GM18511 (cell line): ENCODE data around the gene SDC3.

ENCODE experiments used
- ATAC-seq: cut with Tn5 transposase; IDR thresholded peaks from one replicate; pipeline ENCODE4 v1.9.1; 2021; ENCODE audit warnings: mild to moderate bottlenecking, moderate library complexity; ENCODE audit not compliant: unreplicated experiment

SDC3 gene

DNA sequence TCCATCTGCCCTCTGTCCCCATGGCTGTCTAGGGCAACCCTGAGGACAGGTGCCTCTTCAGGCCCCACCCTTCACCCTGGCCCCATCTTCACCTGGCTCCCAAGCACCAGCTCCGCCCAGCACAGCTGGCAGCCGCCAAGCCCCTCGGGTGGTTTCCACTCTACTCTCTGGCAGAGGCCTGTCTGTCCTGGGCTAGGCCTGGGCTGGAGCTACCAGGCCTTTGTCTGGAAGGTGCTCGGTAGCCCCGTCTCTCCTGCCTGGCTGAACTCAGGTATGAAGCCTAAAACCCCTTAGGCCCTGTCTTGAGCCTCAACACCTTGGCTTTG is 17.4 kb downstream of the SDC3 start:
- no peak for ATAC-seq

DNA sequence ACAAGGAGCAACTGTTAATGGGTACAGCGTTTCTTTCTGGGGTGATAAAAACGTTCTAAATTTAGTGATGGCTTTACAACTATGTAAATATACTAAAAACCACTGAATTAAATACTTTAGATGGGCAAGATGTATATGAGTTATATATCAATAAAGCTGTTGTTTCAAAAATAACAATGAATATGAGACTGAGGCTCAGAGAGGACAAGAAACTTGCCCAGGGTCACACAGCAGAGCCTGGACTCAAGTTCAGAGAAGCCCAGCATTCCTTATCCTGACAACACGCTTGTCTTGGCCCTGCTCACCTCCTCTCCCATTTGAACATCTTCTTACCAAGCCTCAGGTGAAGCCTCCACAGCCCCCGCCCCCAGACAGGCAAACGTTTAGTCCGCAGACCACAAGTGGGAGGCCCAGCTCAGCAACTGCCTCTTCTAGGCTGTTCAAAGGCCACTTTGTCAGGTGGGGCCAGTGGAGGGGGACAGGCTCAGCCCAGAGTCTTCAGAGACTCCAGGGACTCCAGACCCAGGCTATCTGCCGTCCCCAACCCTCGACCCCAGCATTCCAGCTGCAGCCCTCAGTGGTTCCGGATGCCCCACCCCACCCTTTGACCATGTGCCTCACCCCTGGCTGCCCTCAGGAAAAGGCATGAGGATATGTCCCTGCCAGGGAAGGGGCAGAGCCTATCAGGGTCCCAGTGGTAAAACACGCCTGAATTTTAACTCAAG is 17.9 kb downstream of the SDC3 start:
- no peak for ATAC-seq

GRCh38 chr1:30889511-30889910 is 19.0 kb downstream of the SDC3 start:
- ATAC-seq, result no peak

DNA sequence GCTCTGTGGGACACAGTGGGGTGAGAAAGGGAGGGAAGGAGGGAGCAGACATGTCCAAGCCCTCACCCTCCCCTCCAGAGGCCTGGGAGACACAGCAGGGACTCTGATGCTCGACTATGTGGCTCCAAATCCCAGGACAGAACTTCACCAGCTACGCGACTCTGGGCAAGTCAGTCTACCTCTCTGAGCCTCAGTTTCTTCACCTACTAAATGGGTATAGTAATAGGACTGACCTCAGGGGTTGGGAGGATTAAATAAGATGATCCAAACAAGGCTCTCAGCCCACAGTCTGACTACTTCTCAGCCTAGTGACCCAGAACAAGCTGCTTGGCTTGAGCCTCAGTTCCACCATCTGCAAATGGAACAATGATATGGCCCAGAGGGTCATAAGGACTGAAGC is 19.6 kb downstream of the SDC3 start:
- no peak for ATAC-seq

DNA sequence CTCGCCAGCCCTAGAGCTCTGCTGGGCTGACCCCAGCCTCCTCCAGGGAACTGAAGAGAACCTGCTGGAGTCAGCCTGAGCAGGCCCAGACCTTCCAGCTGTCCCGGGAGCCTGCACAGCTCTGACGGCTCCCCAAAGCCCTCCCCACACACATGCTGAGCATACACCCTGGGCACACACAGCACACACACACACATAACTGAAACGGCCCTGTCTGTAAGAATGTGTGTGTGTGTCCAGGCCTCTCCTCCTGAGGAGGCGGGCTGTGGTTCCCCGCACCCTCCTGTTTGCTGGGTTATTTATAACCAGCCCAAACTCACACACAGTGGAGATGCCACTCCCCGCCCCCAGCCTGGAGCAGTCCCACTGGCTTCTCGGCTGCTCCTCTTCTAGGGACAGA is 20.2 kb downstream of the SDC3 start:
- no peak for ATAC-seq

DNA sequence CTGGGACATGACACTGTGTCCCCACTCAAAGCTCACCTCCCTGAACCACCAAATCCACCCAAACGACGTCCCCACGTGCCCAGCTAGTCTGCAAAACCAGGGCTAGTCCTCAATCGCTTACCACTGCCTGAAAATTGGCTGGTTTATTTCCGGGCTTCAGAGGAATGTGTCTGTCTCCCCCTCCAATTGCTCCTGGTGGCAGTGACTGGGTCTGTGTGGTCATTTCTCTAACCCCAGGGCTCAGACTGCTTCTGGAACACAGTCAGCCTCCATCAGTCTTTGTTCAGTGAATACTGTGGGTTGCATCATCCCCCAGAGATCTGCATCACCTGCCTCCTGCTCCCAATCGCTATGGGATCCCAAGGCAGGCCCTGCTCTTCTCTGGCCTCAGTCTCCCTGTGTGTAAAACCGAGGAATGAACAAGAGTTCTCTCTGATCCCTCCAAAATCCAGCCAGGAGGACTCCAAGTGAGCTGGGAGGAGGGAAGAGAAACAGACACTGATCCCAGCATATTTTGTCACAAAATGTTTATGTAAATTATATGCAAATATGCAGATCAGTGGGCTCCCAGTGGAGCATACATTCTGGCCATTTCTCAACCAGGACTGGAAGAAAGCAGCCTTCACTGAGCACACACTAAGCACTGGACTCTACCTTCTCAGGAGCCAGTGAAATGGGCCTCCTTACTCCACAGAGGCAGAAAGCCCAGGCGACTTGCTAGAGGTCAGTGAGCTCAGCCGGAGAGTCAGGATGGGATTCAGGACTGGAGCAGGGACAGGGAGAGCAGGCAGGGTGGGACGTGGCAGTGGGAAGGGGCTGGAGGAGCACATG is 20.9 kb downstream of the SDC3 start:
- ATAC-seq, result no peak

DNA sequence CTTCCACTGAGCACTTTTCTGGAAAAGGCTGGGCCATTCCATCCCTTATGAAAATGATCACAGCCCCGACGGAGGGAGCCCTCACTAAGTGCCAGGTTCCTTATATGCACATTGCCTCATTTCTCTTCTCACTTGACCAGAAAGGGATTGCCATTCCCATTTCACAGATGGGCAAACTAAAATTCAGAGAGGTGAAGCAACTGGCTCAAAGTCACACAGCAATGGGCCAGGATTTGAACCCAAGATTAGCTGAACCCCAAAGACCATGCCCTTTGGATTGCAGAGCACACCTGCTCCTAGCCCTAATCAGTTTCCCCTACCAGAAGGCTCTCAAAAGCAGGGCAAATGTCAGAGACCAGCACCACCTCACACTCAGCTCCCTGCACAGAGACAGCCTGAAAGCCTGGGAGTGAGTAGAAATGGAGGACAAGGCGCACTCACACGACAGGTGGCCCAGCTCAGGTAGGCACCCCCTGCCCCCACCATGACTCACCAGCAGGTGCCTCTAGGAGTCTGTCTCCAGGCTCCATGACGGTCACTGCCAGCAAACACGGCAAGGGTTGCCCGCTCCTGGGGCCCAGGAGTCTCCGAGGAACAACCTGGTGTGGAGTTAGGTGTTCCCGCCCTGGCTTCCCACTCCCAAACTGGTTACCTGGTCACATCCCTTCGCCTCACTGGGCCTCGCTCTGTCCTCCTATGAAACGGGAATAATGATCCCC is 21.7 kb downstream of the SDC3 start:
- ATAC-seq, result no peak

DNA sequence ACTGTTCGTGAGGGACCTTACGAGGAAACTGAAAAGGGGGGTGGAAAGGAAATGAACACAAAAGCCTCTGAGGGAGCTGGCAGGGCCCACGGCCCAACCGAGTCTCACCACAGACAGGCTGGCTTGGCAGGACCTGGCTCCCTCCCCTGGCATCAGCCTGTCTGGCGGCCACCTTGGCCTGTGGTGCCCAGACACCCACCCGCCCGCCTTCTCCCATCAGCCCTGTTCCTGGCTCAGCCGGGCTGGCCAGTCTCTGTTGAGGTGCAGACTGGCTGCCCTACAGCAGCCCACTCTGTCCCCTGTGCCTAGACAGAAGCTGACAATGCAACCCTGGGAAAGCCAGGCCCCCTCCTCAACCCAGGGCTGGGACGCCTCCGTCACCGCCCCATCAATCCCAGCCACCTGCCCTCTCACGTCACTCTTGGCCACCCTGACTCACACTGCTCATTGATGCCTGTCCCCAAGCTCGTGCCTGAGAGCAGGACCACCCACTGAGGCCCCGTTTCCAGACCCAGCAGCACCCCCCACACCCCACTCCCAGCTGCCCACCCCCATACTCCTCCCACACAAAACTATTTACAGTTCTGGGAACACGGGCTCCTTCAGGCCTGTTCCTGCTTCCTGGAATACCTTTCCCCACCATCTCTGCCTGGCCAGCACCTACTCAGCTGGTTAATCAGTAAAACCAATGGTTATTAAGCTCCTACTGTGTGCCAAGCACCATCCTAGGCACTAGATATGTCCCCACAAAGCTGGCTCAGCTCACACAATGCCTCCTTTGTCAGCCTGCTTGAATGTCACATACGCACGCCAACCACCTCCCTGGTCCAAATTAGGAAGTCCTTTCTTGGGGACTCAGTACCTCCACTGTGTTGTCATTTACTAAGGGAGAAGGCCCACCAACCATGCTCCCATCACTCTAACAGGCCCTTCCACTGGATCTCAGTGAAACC is 22.7 kb downstream of the SDC3 start:
- no peak for ATAC-seq

DNA sequence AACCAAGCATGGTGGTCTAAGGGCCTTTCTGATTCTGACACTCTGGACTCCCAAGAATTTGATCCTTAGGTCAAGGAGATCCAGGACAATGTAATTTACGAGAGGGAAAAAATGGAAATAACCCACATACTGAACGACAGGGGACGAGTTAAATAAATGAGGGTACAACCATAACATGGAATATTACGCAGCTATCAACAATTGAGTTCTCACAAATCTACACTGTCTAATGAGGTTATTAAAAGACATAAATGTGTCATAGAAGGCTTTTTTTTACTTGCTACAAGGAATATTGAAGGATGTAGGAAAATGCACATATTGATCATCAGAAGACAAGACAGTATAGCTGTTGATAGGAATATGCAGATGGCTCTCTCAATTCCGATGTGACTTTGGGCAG is 23.8 kb downstream of the SDC3 start:
- no peak for ATAC-seq

- ATAC-seq, result no peak
These were observed 25.0 kb downstream of the SDC3 start for GRCh38 chr1:30883389-30884172.

GRCh38 chr1:30882678-30883388 is 25.7 kb downstream of the SDC3 start:
- ATAC-seq, result no peak

- peak; percentile 85 for ATAC-seq
These were observed 27.0 kb downstream of the SDC3 start for GRCh38 chr1:30881319-30882181.

DNA sequence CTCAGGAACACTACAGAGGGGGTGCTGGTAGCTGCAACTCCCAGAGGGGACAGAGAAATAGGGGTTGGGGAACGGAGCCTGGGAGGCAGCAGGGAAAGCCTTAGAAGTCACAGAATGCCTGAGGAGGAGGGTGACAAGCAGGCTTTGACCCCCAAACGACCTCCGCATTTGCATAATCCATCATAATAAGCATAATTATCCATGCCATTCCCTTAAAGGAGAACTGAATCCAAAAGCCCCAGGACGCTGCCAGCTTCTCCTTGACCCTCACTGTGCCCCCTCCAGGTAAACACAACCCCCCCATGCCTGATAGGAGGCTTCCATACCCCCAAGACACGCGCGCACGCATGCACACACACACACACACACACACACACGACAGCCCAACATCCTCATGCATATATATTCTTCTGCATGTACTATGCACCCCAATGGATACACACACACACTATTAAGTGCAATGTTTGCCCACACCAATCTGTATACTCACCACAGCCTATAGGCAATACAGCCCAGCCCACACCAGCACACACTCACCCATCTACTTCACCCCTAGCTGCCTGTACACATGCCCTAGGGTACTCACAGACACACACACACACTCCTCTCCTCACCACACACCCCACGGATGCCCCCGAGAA is 27.8 kb downstream of the SDC3 start:
- peak; percentile 27 for ATAC-seq

DNA sequence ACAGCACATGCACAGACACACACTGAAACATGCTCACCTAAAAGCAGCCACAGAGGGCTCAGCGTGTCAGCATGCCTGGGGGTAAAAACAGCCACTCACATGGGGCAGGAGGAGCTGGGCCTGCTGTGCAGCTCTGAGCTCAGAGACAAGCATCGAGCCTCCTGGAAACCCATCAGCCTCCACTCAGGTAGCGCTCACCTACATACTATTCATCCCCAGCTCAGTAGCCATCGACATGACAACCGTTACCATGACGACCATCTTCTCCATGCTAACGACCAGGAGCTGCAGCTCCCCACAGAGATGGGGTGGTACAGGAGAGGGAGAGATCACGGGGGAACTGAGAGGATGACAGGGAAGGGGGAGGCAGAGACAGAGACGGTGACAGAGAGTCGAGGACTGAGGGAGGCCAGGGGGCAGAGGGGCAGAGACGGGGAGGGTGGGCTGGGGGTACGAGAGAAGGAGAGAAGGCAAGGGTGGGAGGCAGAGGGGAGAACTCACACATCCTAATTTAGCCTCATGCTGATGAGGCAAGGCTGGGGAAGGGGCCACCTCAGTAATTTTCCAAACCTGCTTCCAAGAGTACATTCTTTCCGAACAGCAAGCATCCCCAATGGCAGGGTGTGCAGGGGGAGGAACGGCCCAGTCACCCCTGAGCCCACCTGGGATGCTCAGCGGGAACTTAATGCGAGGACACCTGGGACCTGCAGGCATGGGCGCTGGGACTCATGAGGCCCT is 28.4 kb downstream of the SDC3 start:
- ATAC-seq, result no peak

- ATAC-seq, result no peak
These were observed 29.3 kb downstream of the SDC3 start for GRCh38 chr1:30879126-30879786.

DNA sequence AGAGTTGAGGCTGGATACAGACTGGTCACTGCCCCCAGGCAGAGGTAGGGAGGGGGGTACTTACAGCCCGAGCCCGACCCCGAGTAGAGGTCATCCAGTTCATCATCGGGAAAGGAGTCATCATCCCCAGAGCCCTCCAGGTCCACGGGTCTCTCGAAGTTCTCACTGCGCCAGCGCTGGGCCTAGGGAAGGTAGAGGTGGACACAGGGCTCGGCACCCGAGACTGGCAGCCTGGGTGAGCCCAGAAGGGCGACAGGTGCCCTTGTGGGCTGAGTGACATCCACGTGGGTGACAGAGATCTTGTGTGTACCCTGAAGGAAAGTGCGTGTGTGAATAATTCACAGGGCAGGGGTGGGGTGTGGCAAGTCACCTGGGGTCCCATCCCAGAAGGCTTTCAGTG is 30.0 kb downstream of the SDC3 start:
- ATAC-seq, result no peak

GRCh38 chr1:30878016-30878415 is 30.5 kb downstream of the SDC3 start:
- ATAC-seq, result no peak
